ENCODE data around the gene URB1.

DNA sequence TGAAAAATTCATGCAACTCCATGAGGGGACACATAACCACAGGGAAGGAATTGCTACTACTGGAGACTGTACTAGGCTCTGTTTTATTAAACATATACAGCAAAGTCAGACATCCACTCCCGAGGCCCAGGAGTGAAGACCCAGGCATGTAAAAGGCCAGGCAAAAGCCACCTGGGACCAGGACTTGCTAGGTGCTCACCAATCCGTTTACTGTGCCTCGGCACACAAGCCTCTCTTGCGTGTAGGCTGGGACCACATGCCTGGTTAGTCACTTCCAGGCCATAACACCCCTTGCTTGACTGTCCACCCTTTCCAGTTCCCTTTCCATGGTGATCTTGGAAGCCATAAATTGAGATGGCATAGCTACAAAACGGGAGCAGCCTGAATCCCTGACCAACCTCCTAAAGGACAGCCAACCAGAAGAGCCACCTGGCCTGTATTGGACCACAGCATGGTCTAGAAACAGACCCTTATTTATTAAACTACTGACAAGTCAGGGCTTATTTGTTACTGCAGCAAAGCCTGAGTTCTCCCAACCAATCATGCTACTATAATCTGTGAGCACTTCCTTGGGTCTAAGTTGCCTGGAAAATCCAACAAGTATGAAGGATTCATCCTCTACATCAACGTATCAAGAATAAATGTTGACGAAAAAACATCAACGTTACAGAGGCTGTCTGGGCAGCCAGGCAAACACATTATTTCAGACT lies 39.7 kb downstream of the URB1 start:
- TF ChIP-seq, protein P1, sequence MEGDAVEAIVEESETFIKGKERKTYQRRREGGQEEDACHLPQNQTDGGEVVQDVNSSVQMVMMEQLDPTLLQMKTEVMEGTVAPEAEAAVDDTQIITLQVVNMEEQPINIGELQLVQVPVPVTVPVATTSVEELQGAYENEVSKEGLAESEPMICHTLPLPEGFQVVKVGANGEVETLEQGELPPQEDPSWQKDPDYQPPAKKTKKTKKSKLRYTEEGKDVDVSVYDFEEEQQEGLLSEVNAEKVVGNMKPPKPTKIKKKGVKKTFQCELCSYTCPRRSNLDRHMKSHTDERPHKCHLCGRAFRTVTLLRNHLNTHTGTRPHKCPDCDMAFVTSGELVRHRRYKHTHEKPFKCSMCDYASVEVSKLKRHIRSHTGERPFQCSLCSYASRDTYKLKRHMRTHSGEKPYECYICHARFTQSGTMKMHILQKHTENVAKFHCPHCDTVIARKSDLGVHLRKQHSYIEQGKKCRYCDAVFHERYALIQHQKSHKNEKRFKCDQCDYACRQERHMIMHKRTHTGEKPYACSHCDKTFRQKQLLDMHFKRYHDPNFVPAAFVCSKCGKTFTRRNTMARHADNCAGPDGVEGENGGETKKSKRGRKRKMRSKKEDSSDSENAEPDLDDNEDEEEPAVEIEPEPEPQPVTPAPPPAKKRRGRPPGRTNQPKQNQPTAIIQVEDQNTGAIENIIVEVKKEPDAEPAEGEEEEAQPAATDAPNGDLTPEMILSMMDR (IDR thresholded peaks at IDR 0.05), result no peak
- TF ChIP-seq EP300 (IDR thresholded peaks at IDR 0.05; ENCODE audit: borderline replicate concordance in 1 of 2, low read depth in 1 of 2, low read length in 1 of 2), result no peak
- TF ChIP-seq RAD21 (IDR thresholded peaks at IDR 0.05; ENCODE audit: low read length), result no peak
- TF ChIP-seq POLR2AphosphoS5 (IDR thresholded peaks at IDR 0.05; ENCODE audit: low read depth, low read length), result no peak
- no peak for TF ChIP-seq RCOR1 (IDR thresholded peaks at IDR 0.05; ENCODE audit: low read length)
